GM21737 (cell line): ENCODE results near the gene NTRK3.

ENCODE experiments used
- ATAC-seq: cut with Tn5 transposase; IDR thresholded peaks from one replicate; pipeline ENCODE4 v1.9.1; 2021; ENCODE audit warnings: mild to moderate bottlenecking, moderate library complexity; ENCODE audit not compliant: unreplicated experiment

The NTRK3 gene

DNA sequence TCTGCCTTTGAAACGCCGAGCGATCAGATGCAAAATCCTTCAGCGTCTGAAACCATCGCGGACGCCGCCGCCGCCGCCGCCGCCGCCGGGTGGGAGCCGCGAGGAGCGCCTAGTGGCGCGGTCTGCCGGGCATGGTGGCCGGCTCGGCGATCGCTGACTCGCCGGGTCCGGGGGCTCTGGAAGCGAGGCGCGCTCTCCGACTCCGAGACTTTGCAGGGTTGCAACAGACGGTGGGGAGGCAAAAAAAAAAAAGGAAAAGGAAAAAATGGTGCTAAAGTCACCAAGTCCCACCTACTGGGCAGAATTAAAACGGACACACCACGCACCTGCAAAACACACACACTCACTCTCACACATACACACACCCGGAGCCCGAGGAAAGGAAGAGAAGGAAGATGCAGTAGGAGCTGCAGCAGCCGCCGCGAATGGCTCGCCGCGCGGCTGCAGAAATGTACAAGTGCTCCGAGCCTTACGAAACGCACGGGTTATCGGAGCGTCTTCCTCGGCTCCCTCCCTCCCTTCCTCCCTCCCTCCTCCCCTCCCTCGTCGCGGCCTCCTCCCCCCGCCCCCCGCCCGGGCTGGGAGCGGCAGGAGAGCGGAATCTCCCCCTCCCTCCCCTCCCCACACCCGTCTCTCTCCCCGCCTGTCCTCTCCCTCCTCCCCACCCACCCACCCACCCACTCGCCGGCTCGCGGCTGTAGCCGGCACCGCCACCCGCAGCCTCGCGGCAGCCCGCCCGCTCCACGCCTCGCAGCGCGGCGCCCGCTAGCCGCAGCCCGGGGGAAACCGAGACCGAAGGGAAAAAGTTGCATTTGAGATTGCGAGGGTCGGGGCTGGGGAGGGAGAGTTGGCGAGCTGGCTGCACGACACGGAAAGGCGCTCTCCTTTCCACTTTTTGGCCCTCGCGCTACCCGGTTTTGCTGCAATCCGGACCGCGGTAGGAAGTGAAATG, at the start of gene NTRK3:
Gene NTRK3, minus strand, starts transcription at position 461 of the 952 bp plus-strand sequence. CDS start 586 bp downstream, outside the sequence.
- no peak for ATAC-seq

DNA sequence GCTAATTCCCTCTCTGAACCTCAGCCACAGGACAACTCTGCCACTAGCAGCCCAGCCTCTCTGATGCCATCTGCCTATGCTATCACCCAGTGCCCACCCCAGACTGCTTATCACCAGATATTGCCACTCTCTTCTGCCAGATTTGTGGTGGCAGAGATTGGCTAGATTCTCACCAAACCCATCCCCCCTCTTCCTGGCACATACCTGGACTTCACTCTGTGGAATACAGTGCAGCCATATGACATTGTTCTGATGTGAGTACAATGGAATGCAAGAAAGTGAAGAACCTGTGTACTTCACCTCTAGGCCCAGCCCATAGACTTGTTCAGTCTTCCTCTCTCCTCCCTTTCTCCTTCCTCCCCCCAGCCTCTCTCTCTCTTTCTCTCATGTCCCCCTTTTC, 46.9 kb upstream of the NTRK3 start:
- no peak for ATAC-seq

DNA sequence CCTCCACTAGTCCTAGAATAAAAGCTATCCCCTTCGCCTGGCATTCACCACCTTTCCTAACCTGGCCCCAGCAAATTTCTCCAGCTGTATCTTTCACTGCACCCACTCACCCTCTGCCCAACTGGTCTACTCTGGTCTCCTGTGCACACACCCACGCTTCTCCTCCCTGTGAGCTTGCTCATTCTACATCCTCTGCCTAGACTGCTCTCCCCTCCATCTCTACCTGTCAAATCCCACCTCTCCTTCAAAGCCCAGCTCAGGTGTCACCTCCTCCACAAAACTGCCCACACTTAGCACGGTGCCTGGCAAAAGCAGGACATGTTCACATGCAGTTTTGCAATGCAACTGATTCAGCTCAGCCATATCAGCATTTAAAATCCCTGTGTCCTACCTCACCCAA, 45.8 kb upstream of the NTRK3 start:
- no peak for ATAC-seq

DNA sequence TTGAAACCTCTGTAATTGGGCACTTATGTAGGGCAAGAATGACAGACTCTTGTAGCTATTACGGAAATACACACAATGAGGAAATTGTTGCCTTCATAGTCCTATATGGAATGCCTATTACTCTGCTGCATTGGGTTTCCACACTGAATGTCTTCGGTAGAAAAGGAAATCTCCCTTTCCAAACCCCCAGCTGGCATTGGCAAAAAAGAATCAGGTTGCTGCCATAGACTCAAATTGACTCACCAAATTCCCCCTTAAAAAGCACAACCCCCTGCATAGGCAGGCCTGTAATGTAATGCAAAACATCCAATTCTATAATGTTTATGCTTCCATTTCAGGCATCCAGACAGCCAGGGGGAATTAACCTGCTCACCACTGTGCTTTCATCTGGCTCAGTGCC, 44.8 kb upstream of the NTRK3 start:
- no peak for ATAC-seq

DNA sequence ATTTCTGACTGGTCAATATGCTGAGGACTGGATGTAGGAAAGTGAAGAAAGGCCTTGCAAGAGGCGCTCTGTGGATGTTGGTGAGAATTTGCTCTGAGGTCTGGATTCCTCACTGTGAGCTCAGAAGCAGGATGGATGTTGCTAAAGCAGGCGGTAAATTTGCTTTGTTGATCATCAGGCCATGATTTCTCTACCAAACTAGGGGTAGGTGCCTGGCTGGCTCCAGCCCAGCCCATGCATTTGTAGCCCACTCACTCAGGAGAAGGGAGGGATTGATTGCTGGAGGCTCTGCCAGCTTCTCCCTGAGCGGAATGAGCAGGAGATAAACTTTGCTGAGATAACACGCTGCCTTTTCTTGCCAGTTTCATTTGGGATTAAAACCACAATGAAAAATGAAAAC, 44.3 kb upstream of the NTRK3 start:
- no peak for ATAC-seq

DNA sequence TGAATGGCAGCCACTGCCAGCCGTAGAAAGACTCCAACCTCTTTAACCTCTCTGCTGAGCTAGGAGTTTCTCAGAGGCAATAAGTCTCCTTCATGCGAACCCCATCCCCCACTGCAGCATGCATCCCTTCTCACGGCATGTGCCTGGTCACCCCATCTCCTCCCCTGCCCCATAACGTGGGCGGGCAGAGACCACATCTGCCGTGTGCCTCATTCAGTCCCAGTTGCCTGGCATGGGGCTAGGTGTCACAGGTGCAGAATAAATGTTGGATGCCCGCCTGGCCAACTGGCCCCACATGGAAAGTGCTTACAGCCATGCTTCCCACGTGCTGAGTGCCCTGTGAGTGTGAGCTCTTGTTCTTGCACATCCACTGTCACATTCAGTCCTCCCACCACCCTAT, 43.5 kb upstream of the NTRK3 start:
- ATAC-seq = no peak

DNA sequence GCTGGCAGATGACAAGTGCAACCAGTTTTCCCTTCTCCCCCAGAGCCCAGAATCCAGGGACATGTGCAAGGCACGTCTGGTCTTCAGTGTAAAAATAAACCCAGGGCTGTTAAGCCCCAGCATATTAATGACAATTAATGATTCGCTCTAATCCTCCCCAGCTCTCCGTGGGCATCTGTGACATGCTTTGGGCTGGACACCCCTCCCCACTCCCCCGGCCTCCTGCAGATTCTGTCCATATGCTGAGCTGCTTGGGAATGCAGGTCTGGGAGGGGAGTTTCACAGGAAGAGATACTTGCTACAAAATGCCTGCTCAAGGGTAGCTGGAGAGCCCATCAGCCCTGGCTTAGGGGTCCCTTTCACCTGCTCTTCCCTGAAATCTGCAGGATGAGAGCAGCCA, 43.0 kb upstream of the NTRK3 start:
- no peak for ATAC-seq

DNA sequence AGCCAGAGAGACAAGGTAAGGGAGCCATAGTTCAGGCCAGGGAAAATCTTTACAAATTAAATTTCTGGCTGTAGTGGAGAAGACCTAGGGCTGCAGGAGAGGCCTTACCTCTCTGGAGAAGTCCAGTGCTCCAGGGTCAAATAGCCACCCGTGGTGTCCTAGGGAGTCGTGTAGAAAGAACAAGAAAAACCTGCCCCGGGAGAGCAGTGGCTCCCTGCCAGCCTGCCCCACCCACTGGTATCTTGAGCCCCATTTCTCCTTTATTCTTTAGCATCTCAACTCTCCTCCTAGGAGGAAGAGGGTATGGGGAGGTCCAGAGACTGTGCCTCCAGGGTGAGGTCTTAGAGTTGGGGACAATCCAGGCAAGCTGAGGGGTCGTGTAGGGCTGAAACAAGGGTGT, 32.1 kb upstream of the NTRK3 start:
- ATAC-seq = no peak

DNA sequence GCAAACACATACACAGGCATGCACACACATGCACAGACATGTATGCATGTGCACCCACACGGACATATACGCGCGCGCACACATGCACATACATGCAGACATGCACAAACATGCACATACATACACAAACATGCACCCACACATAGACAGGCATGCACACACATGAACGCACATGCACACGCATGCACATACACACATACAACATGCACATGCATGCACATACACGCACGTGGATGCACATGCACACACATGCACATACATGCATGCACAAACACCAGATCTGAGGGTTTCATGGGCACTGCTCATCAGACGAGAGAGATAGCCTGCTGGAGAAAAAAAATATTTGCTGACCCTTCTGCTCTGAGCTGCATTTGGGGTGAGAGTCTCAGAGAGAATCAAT, 31.7 kb upstream of the NTRK3 start:
- ATAC-seq = no peak

DNA sequence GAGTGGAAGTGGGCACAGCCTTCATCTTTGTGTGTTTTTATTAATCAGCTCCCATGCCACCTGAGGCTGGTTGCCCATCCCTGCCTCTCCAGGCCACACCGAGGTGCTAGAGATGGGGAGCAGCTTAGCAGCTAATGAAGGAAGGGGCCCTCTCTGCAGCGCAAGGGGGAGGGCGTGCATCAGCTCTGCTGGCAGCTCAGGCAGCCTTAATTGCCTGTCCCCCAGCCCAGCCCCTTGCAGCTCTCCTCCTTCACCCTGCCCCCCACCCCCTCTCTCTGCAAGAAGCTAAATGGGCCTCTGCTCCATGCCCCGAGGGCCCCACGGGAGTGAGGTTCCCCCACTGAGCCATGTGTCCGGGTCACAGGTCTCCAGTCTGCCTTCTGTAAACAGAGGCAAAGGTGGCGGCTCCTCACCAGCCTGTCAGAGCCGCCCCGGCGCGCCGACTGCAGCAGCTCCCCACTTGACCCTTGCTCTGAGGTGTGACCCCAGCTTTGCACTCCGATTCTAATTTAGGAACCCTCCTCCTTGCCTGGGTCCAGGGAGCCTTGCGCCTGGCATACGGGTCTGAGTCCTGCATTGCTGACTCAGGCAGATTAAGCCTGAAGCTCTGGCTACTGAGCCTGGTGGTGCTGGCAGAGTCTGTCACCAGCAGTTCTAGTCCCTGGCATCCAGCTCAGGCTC, 27.9 kb upstream of the NTRK3 start:
- ATAC-seq = no peak

DNA sequence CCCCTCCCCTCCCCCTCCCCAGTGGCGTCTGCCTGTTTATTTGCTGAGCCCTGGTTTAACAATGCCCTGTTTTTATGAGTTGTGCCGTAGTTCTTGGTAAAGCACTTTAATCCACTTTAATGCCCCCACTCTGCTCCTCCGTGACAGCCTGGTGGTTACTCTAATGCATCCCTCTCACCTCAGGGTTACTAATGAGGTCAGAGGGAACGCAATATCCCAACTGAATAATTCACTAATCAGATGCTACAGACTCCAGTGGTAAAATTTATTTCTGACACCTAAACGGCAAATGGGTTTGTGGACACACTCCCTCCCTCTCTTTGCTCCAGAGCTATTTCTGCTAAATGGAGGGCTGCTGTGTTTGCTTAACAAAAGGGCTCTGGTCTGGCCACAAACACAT, 26.1 kb upstream of the NTRK3 start:
- ATAC-seq = no peak

DNA sequence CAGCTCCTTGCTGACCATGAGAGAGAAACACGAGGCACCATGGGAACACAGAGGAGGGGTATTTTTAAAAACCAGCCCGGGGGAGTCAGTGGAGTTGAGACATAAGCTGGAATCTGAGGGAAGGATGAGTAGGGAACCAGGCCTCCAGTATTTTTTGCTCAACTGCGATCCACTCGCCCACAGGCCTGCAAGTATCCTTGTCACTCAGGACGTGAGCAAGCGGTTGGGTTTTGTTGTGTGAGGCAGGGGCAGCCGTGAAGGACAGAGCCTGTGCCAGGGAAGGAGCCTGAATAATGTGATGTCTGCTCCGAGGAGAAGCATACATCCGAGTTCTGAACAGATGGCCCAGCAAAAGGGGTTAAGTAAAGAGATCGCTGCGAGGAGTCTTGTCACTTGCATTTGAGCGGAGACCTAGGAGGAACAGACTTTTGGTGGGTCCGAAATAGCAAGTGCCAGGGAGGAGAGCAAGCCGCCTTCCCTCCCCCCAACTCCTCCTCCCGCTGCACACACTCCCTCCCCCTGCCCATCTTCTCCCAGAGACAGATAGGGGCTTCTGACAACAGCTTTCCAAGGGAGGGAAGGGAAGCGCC, 20.4 kb upstream of the NTRK3 start:
- ATAC-seq = no peak

DNA sequence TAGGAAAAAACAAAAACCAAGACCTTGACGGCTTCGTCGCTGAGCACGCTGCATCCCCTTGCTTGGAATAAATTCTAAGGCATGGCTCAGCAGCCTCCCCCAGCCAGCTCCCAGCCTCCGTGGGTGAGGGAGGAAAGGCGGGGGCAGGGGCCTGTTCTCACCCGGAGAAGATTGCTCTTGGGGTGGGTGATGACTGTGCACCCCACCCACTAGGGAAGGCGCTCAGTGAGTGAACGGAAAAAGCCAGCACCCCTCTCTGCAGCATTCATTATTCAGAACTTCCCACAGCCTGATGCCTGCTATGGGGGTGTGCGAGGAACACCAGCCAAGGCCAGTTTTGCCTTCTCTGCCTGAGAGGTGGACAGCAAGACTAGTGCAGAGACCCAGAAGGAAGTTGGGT, 19.3 kb upstream of the NTRK3 start:
- no peak for ATAC-seq

DNA sequence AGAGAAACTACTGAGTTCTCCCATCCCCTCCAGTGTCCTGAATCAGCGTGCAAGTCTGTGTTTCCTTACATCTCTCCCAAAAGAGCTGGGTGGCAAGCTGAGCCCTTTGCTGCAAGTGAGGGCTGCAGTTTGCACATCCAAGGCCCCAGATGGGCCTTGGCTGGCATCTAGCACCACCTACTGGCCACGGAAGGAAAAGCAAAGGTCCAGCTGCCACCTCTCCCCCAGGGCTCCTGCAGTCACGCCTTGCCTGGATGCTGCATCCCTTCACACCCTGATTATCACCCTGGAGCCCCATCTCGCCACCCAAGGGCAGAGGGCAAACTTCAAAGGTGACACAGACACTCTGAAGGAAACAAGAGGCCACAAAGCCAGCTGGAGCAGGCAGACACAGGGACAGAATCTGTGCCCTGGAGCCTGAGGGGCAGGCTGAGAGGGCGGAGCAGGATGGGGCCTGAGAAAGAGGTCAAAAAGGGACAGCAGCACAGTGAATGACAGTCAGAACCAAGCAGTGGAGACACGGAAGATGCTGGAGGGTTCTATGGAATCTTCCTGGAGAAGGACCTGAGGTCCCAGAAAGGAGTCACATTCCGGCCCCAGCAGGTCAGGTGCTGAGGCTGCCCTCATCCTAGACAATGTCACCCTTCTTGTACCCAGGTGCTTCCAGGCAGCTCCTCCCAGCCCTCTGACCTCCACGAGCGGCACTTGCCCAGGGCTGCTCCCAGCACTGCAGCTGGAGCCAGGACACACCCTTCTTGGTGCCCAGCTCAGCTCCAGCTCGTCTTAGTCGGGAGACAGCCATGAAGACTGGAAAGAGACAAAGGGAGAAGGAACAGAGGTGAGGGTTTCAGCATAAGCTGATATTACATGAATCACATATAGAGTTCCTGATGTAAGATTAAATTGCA, 18.3 kb upstream of the NTRK3 start:
- peak; percentile 69 for ATAC-seq

DNA sequence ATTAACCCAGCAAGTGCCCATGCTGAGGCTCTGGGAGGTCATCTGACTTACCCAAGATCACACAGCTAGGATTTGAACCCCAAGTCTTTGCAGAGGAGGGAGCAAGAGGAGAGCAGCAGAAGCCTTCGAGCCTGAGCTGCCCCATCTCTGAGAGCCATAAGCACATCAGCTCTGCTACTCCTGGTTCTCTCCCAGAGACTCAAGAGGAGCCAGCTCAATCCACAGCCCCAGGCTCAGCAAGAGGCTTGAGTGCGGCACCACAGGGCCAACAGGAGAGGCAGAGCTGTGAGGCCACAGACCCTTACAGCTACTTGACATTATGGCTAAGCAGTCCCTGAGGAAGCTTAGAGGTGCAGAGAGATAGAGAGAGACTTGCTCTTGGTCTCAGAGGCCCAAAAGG, 15.9 kb upstream of the NTRK3 start:
- ATAC-seq = no peak

DNA sequence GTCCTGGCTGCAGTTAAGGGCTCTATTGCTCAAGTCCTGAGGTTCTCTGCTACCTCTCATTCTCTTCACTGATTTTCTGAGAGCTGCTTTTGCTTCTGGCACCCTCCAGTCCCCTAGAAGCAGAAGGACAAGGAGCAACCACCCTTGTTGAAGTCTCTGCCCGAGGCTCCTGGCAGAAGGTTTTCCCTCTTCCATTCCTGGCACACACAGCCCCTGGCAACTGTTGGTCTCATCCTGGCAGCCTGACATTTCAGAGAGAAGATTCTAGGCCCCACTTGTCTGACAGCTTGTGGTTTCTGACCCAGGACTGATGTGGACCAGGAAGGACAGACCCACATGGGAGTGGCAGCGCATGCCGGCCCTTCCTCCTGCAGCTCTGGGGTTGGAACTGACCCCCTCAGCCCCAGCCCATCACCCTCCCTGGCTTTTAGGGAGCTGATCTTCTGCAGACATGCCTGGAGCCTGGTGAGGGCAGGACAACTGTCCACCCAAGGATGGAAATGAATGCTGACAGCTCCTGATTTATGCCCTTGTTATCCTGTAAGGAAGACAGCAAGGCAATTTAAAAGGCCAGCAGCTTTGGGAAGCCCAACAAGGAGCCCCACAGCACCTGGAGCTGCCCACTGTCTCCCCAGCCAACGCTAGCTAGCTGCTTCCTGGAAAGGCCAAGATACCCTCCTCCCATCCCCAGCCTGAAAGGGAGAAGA, 13.0 kb upstream of the NTRK3 start:
- no peak for ATAC-seq

DNA sequence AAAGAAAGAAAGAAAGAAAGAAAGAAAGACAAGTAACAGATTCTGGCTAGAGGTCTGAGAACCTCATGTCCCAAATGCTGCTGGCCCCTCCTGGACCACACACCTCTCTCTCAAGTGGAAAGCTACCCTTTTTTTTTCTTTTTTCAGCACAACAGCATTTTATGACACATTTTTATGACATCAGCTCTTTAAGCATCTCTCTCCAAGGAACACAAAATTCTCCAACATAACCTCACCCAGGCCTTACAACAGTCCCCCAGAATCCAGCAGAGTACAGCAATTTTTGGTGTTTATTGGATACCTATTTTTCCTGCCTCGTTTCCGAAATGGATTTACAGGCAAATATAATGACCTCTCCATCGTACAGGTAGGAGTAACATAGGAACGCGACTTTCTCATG, 11.2 kb upstream of the NTRK3 start:
- ATAC-seq = no peak

DNA sequence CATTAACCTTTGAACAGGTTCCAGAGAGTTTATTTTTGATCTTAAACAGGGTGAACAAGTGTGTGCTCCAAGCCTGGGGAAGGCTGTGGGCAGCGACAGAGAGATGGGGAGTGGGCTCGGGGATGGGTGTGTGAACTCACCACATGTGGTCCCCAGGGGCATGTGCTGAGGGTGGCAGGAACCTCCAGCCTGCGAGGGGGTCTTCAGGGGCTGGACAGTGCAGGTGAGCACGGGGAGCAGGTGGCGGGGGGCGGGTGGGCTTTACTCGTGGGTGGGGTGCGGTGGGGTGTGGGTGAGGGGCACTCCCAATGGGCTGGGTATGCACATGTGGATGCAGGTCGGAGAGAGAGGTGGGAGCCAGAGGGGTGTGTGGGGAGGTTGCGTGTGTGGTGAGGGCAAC, 9.6 kb upstream of the NTRK3 start:
- no peak for ATAC-seq

DNA sequence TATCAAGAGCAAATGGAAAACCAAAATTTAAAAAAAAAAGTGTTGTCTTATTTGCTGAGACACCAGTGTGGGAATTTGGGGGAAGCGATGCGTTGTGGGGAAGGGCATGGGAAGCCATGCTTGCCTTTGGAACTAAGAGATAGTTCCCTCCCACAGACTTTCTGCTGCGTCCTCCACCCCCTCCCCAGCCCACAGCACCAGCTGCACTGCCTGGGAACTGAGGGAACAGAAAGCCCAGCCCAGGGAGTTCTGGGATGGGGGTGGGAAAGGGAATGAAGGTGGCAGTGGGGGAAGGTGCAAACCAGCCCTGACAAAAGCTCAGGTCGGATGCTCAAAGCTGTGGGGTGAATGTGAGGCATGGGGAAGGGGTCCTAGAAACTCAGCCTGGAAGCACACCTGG, 8.1 kb upstream of the NTRK3 start:
- no peak for ATAC-seq

DNA sequence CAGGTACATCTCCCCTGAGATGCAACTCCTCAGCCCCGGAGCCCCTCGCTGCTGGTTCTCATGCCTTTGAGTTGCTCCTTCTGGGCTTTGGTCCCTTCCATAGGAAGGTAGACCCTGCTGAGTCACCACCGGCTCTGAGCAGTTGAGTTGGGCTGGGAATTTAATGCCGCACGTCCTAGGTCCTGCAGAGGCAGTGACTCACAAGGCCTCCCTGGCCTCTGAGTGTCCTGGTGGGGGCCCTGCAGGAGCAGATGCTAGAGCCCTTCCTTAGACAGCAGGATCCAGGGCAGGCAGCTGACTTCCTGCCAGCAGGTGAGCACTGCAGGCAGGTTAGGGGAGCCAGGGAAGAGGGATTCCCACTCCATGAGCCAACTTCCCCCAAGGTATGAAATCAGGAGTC, 5.5 kb upstream of the NTRK3 start:
- no peak for ATAC-seq
